ENCODE results near the gene NPDC1. TPM values are rescaled to one million over a fixed set of nuclear protein-coding genes. Genes with fewer than 3 reads are reported as not detected.

NPDC1 gene
- total RNA-seq, 2 experiments from 2014 or later, result 82.8 to 89.2 TPM

- no peaks in the 10 kb centered on the region for H3K36me3 Mint-ChIP-seq (ENCODE audit: low read depth)
- ChIA-PET CTCF (interaction anchor here (1.1 to 2.3 kb wide), 2 partner anchors 14 to 184 kb away, joined by 4 to 9 read pairs; no protein-coding TSS in a partner anchor), POLR2A (interaction anchor here (0.9 kb wide), 1 partner anchor 18 kb away, joined by 3 read pairs; no protein-coding TSS in a partner anchor)
- DNase-seq, result no peak
- H3K4me3 Mint-ChIP-seq, result no peak overlapping the region
- H3K27me3 Mint-ChIP-seq, result peaks cover 27% of the 10 kb centered on the region
- no peak overlapping the region for H3K27ac Mint-ChIP-seq
- H3K9me3 Mint-ChIP-seq, result no peaks in the 10 kb centered on the region
- H3K4me1 Mint-ChIP-seq, result peaks cover 6% of the 10 kb centered on the region
Observed at GRCh38 chr9:137052998-137053943, 7.3 kb upstream of the NPDC1 start.

- H3K4me3 Mint-ChIP-seq, result no peak overlapping the region
- POLR2A ChIA-PET, result interaction anchor here (0.9 kb wide), 1 partner anchor 19 kb away, joined by 3 read pairs; no protein-coding TSS in a partner anchor
- CTCF ChIA-PET, result interaction anchor here (1.1 to 2.3 kb wide), 2 partner anchors 15 to 185 kb away, joined by 4 to 9 read pairs; no protein-coding TSS in a partner anchor
Observed at GRCh38 chr9:137052293-137052692, 6.3 kb upstream of the NPDC1 start.

GRCh38 chr9:137051145-137051724 is 5.3 kb upstream of the NPDC1 start:
- Mint-ChIP-seq H3K27ac (no peak overlapping the region), H3K4me3 (no peak overlapping the region), H3K36me3 (ENCODE audit: low read depth) (no peaks in the 10 kb centered on the region), H3K9me3 (no peaks in the 10 kb centered on the region), H3K4me1 (peaks cover 10% of the 10 kb centered on the region), H3K27me3 (peaks cover 40% of the 10 kb centered on the region)
- ChIA-PET CTCF (interaction anchor here (0.6 to 2.3 kb wide), 2 partner anchors 16 to 19 kb away, joined by 3 to 9 read pairs; partner anchors contain the start of gene SAPCD2), POLR2A (no interaction called here)
- DNase-seq, result no peak

More at GRCh38 chr9:137052293-137052692, 6.3 kb upstream of the NPDC1 start:
- H3K4me1 Mint-ChIP-seq, result peaks cover 6% of the 10 kb centered on the region
- no peak overlapping the region for H3K27ac Mint-ChIP-seq
- H3K27me3 Mint-ChIP-seq, result peaks cover 33% of the 10 kb centered on the region
- no peak for DNase-seq
- no peaks in the 10 kb centered on the region for H3K36me3 Mint-ChIP-seq (ENCODE audit: low read depth)
- H3K9me3 Mint-ChIP-seq, result no peaks in the 10 kb centered on the region

GRCh38 chr9:137050570-137050969 is 4.6 kb upstream of the NPDC1 start:
- no peaks in the 10 kb centered on the region for H3K36me3 Mint-ChIP-seq (ENCODE audit: low read depth)
- no peak overlapping the region for H3K4me3 Mint-ChIP-seq
- H3K4me1 Mint-ChIP-seq, result peaks cover 10% of the 10 kb centered on the region
- H3K27me3 Mint-ChIP-seq, result peaks cover 40% of the 10 kb centered on the region
- no peak overlapping the region for H3K27ac Mint-ChIP-seq
- CTCF ChIA-PET, result interaction anchor here (2.0 kb wide), 1 partner anchor 13 kb away, joined by 7 read pairs; no protein-coding TSS in a partner anchor
- POLR2A ChIA-PET, result no interaction called here
- DNase-seq, result no peak
- H3K9me3 Mint-ChIP-seq, result no peaks in the 10 kb centered on the region

GRCh38 chr9:137049544-137050449 is 3.8 kb upstream of the NPDC1 start:
- peak; percentile 75 for DNase-seq
- Mint-ChIP-seq H3K9me3 (no peaks in the 10 kb centered on the region), H3K4me1 (peaks cover 14% of the 10 kb centered on the region), H3K4me3 (no peak overlapping the region), H3K27me3 (peaks cover 44% of the 10 kb centered on the region), H3K27ac (no peak overlapping the region), H3K36me3 (ENCODE audit: low read depth) (no peaks in the 10 kb centered on the region)
- ChIA-PET CTCF (interaction anchor here (1.7 to 2.2 kb wide), 3 partner anchors 14 to 18 kb away, joined by 7 to 11 read pairs (median 7); no protein-coding TSS in a partner anchor), POLR2A (interaction anchor here (1.2 kb wide), 1 partner anchor 14 kb away, joined by 3 read pairs; no protein-coding TSS in a partner anchor)

GRCh38 chr9:137048655-137049543 is 2.9 kb upstream of the NPDC1 start:
- CTCF ChIA-PET, result interaction anchor here (1.7 to 2.2 kb wide), 3 partner anchors 14 to 19 kb away, joined by 7 to 11 read pairs (median 7); no protein-coding TSS in a partner anchor
- DNase-seq, result no peak
- no peaks in the 10 kb centered on the region for H3K36me3 Mint-ChIP-seq (ENCODE audit: low read depth)
- H3K9me3 Mint-ChIP-seq, result no peaks in the 10 kb centered on the region
- no peak overlapping the region for H3K27ac Mint-ChIP-seq
- H3K4me1 Mint-ChIP-seq, result peaks cover 23% of the 10 kb centered on the region
- peaks cover 42% of the 10 kb centered on the region for H3K27me3 Mint-ChIP-seq
- POLR2A ChIA-PET, result interaction anchor here (1.2 kb wide), 1 partner anchor 14 kb away, joined by 3 read pairs; no protein-coding TSS in a partner anchor
- H3K4me3 Mint-ChIP-seq, result no peak overlapping the region

GRCh38 chr9:137045294-137046087 is 486 bp downstream of the NPDC1 start:
- Mint-ChIP-seq H3K27ac (peak overlapping the region; percentile 65), H3K4me3 (peak overlapping the region; percentile 76), H3K27me3 (peaks cover 31% of the 10 kb centered on the region), H3K4me1 (peaks cover 29% of the 10 kb centered on the region), H3K36me3 (ENCODE audit: low read depth) (no peaks in the 10 kb centered on the region), H3K9me3 (no peaks in the 10 kb centered on the region)
- ChIA-PET CTCF (interaction anchor here (0.6 to 2.5 kb wide), 9 partner anchors 10 to 80 kb away, joined by 3 to 69 read pairs (median 13); partner anchors contain the start of genes ABCA2, MAN1B1 and SAPCD2), POLR2A (interaction anchor here (1.3 to 2.2 kb wide), 4 partner anchors 10 to 22 kb away, joined by 4 to 12 read pairs (median 7); no protein-coding TSS in a partner anchor)
- no peak for DNase-seq

- Mint-ChIP-seq H3K27ac (peak overlapping the region; percentile 65), H3K4me1 (peaks cover 26% of the 10 kb centered on the region), H3K4me3 (peak overlapping the region; percentile 76), H3K36me3 (ENCODE audit: low read depth) (no peaks in the 10 kb centered on the region), H3K27me3 (peaks cover 25% of the 10 kb centered on the region), H3K9me3 (no peaks in the 10 kb centered on the region)
- ChIA-PET POLR2A (interaction anchor here (0.9 to 2.2 kb wide), 5 partner anchors 10 to 85 kb away, joined by 3 to 12 read pairs (median 6); no protein-coding TSS in a partner anchor), CTCF (interaction anchor here (0.8 to 2.5 kb wide), 4 partner anchors 10 to 41 kb away, joined by 3 to 18 read pairs (median 10); partner anchors contain the start of gene ABCA2)
- no peak for DNase-seq
Observed at GRCh38 chr9:137044502-137045177, 1.3 kb downstream of the NPDC1 start.

GRCh38 chr9:137044037-137044436 is 1.9 kb downstream of the NPDC1 start:
- POLR2A ChIA-PET, result interaction anchor here (0.9 to 2.2 kb wide), 5 partner anchors 10 to 86 kb away, joined by 3 to 12 read pairs (median 6); no protein-coding TSS in a partner anchor
- H3K27me3 Mint-ChIP-seq, result peaks cover 22% of the 10 kb centered on the region
- H3K9me3 Mint-ChIP-seq, result no peaks in the 10 kb centered on the region
- peaks cover 23% of the 10 kb centered on the region for H3K4me1 Mint-ChIP-seq
- CTCF ChIA-PET, result interaction anchor here (2.3 to 2.5 kb wide), 2 partner anchors 9 to 15 kb away, joined by 17 to 18 read pairs; partner anchors contain the start of gene ABCA2
- H3K4me3 Mint-ChIP-seq, result peak overlapping the region; percentile 76
- H3K36me3 Mint-ChIP-seq (ENCODE audit: low read depth), result no peaks in the 10 kb centered on the region
- no peak overlapping the region for H3K27ac Mint-ChIP-seq
- no peak for DNase-seq

Measured in activated CD4-positive, alpha-beta memory T cell treated with anti-CD3 and anti-CD28 coated beads, Interleukin-2, amount 10 ng/mL, durations not matched to agents 7 days and 5 days (primary cell).